ENCODE measurements around the gene ACACA. TPM values are rescaled to one million over a fixed set of nuclear protein-coding genes. Genes with fewer than 3 reads are reported as not detected.

The ACACA gene
- total RNA-seq, 1 donor from 2014 or later = 61.3 TPM

GRCh38 chr17:37299257-37299980 lies 107.2 kb downstream of the ACACA start:
- no peak for DNase-seq (ENCODE audit: extremely low read depth, low read depth, low spot score)

GRCh38 chr17:37295888-37296287 lies 110.7 kb downstream of the ACACA start:
- DNase-seq (ENCODE audit: extremely low read depth, low read depth, low spot score) = no peak

- DNase-seq (ENCODE audit: extremely low read depth, low read depth, low spot score) = no peak
These were observed 111.7 kb downstream of the ACACA start for GRCh38 chr17:37294888-37295287.

GRCh38 chr17:37293770-37294169 lies 112.9 kb downstream of the ACACA start:
- no peak for DNase-seq (ENCODE audit: extremely low read depth, low read depth, low spot score)

- no peak for DNase-seq (ENCODE audit: extremely low read depth, low read depth, low spot score)
These were observed 114.1 kb downstream of the ACACA start for GRCh38 chr17:37292429-37293139.

GRCh38 chr17:37291351-37291750 lies 115.3 kb downstream of the ACACA start:
- DNase-seq (ENCODE audit: extremely low read depth, low read depth, low spot score) = no peak

GRCh38 chr17:37286430-37286829 lies 120.2 kb downstream of the ACACA start:
- DNase-seq (ENCODE audit: extremely low read depth, low read depth, low spot score) = no peak

- no peak for DNase-seq (ENCODE audit: extremely low read depth, low read depth, low spot score)
These were observed 122.4 kb downstream of the ACACA start for GRCh38 chr17:37284191-37284590.

GRCh38 chr17:37283414-37283961 lies 123.1 kb downstream of the ACACA start:
- DNase-seq (ENCODE audit: extremely low read depth, low read depth, low spot score) = no peak

GRCh38 chr17:37280841-37281240 lies 125.8 kb downstream of the ACACA start:
- DNase-seq (ENCODE audit: extremely low read depth, low read depth, low spot score) = no peak

- no peak for DNase-seq (ENCODE audit: extremely low read depth, low read depth, low spot score)
These were observed 128.3 kb downstream of the ACACA start for GRCh38 chr17:37278247-37278894.

- no peak for DNase-seq (ENCODE audit: extremely low read depth, low read depth, low spot score)
These were observed 130.2 kb downstream of the ACACA start for GRCh38 chr17:37276475-37276874.

- DNase-seq (ENCODE audit: extremely low read depth, low read depth, low spot score) = no peak
These were observed 132.2 kb downstream of the ACACA start for GRCh38 chr17:37274461-37274860.

GRCh38 chr17:37273409-37274051 lies 133.1 kb downstream of the ACACA start:
- no peak for DNase-seq (ENCODE audit: extremely low read depth, low read depth, low spot score)

- DNase-seq (ENCODE audit: extremely low read depth, low read depth, low spot score) = no peak
These were observed 141.0 kb downstream of the ACACA start for GRCh38 chr17:37265446-37266173.

- DNase-seq (ENCODE audit: extremely low read depth, low read depth, low spot score) = no peak
These were observed 145.3 kb downstream of the ACACA start for GRCh38 chr17:37261286-37261685.

- DNase-seq (ENCODE audit: extremely low read depth, low read depth, low spot score) = no peak
These were observed 147.5 kb downstream of the ACACA start for GRCh38 chr17:37259030-37259735.

- no peak for DNase-seq (ENCODE audit: extremely low read depth, low read depth, low spot score)
These were observed 150.0 kb downstream of the ACACA start for GRCh38 chr17:37256627-37257026.

GRCh38 chr17:37255432-37255831 lies 151.2 kb downstream of the ACACA start:
- DNase-seq (ENCODE audit: extremely low read depth, low read depth, low spot score) = no peak

- no peak for DNase-seq (ENCODE audit: extremely low read depth, low read depth, low spot score)
These were observed 158.8 kb downstream of the ACACA start for GRCh38 chr17:37247825-37248224.

Data from glomerular endothelial cell (primary cell).